Caco-2 (cell line): ENCODE results near the gene FGF8. TPM values are rescaled to one million over a fixed set of nuclear protein-coding genes. Genes with fewer than 3 reads are reported as not detected.

Experiments used
- BruUV-seq: library from RNA; stranded (reverse); fragments of 400-500 nt; replicated peaks from 2 replicates; lab custom pipeline; 2021; lab: Mats Ljungman, UMichigan
- CTCF ChIA-PET: fragments of 300-600 bp; sonication (Branson Sonifier 250); formaldehyde crosslinking; loops from one replicate; lab custom pipeline; 2022; ENCODE audit warnings: antibody characterized with exemption; lab: Charles Lee
- POLR2A ChIA-PET: fragments of 300-600 bp; sonication (Branson Sonifier 250); formaldehyde crosslinking; loops from one replicate; lab custom pipeline; 2022; ENCODE audit warnings: antibody characterized with exemption; lab: Charles Lee
- DNase-seq, 2 experiments: peaks; one replicate each; pipeline versions ENCODE4 v3.0.0 to v3.0.0-alpha.2; 2020 to 2022
- H3K27me3 ChIP-seq: replicated peaks from 2 replicates; pipeline ENCODE4 v1.6.0; 2011; ENCODE audit warnings: low read length; ENCODE audit not compliant: control insufficient read depth, insufficient read depth
- H3K36me3 ChIP-seq: 2 replicates; pipeline ENCODE4 v1.5.1; 2011; ENCODE audit warnings: low read length; ENCODE audit not compliant: control insufficient read depth, insufficient read depth
- H3K4me1 ChIP-seq: fragments of 250-450 bp; sonication (Bioruptor Pico); 2 replicates; pipeline ENCODE4 v1.5.1; 2020; ENCODE audit warnings: mild to moderate bottlenecking
- H3K4me3 ChIP-seq: 2 replicates; pipeline ENCODE4 v1.5.1; 2011; ENCODE audit warnings: low read depth, mild to moderate bottlenecking, control low read depth, low read length
- H3K9me3 ChIP-seq: fragments of 250-450 bp; sonication (Bioruptor Pico); 2 replicates; pipeline ENCODE4 v1.5.1; 2020; ENCODE audit warnings: mild to moderate bottlenecking, moderate library complexity
- H3K27ac Mint-ChIP-seq: one replicate; pipeline ENCODE4 v1.8.0; 2022; ENCODE audit warnings: mixed read lengths; ENCODE audit not compliant: unreplicated experiment
- H3K27me3 Mint-ChIP-seq: one replicate; pipeline ENCODE4 v1.8.0; 2022; ENCODE audit warnings: mixed read lengths; ENCODE audit not compliant: insufficient read depth, unreplicated experiment
- H3K36me3 Mint-ChIP-seq: one replicate; pipeline ENCODE4 v1.8.0; 2022; ENCODE audit warnings: mild to moderate bottlenecking, mixed read lengths; ENCODE audit not compliant: insufficient read depth, unreplicated experiment
- H3K4me1 Mint-ChIP-seq: one replicate; pipeline ENCODE4 v1.8.0; 2022; ENCODE audit warnings: low read depth, mixed read lengths; ENCODE audit not compliant: unreplicated experiment
- H3K4me3 Mint-ChIP-seq: one replicate; pipeline ENCODE4 v1.8.0; 2022; ENCODE audit warnings: mild to moderate bottlenecking, moderate library complexity, mixed read lengths; ENCODE audit not compliant: unreplicated experiment
- H3K9me3 Mint-ChIP-seq: one replicate; pipeline ENCODE4 v1.8.0; 2022; ENCODE audit warnings: mixed read lengths; ENCODE audit not compliant: unreplicated experiment
- intact Hi-C: fragments of 100-400 bp; cut with micrococcal nuclease; formaldehyde crosslinking; loops from one replicate; pipeline ENCODE4 v1.10.0; 2022; ENCODE audit not compliant: unreplicated experiment
- total RNA-seq: library from RNA; stranded (reverse); gene quantifications from 2 replicates; pipeline ENCODE4 v1.2.3, GENCODE V29; 2022
- TF ChIP-seq, protein P1 (sequence below), 2 experiments: fragments of 200-600 bp in 1 of 2; IDR thresholded peaks; 1 replicate in 1 of 2; 2 replicates in 1 of 2; pipeline versions ENCODE4 v1.5.1 to v1.8.0; 2011 to 2022; ENCODE audit warnings: antibody characterized with exemption in 1 of 2, control low read depth in 1 of 2, inconsistent platforms in 1 of 2, low read depth in 1 of 2, low read length in 1 of 2, mild to moderate bottlenecking in 1 of 2, moderate library complexity in 1 of 2; ENCODE audit not compliant: insufficient read depth in 1 of 2, severe bottlenecking in 1 of 2, unreplicated experiment in 1 of 2

The FGF8 gene
- total RNA-seq, 1 experiment from 2014 or later, result 0.68 TPM

DNA sequence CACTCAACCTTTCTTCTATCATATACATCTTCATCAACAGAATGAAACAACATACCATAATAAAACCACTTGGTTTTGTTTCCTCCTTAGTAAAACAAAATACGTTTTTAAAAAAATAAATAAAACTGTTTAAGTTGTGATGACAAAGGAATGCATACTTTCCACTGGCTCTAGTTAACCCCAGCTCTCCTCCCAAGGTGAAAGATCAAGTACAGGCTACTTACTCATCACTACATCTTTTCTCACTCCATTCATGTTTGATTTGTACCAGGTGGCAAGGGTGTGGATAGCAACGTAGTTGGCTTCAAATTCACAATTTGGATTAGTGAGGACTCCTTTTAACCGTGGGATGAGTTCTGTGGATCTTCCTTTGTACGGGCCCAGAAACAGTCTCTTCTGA, 27.6 kb upstream of the FGF8 start:
- TF ChIP-seq, protein P1, sequence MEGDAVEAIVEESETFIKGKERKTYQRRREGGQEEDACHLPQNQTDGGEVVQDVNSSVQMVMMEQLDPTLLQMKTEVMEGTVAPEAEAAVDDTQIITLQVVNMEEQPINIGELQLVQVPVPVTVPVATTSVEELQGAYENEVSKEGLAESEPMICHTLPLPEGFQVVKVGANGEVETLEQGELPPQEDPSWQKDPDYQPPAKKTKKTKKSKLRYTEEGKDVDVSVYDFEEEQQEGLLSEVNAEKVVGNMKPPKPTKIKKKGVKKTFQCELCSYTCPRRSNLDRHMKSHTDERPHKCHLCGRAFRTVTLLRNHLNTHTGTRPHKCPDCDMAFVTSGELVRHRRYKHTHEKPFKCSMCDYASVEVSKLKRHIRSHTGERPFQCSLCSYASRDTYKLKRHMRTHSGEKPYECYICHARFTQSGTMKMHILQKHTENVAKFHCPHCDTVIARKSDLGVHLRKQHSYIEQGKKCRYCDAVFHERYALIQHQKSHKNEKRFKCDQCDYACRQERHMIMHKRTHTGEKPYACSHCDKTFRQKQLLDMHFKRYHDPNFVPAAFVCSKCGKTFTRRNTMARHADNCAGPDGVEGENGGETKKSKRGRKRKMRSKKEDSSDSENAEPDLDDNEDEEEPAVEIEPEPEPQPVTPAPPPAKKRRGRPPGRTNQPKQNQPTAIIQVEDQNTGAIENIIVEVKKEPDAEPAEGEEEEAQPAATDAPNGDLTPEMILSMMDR (IDR thresholded peaks at IDR 0.05; ENCODE audit: insufficient read depth in 1 of 2, low read depth in 1 of 2, low read length in 1 of 2, severe bottlenecking in 1 of 2, unreplicated experiment in 1 of 2), result no peak
- no peaks in the 10 kb centered on the region for H3K9me3 ChIP-seq
- H3K27me3 ChIP-seq, result no peaks in the 10 kb centered on the region
- no peaks in the 10 kb centered on the region for H3K4me1 Mint-ChIP-seq
- no peak for DNase-seq
- H3K4me3 Mint-ChIP-seq, result no peak overlapping the region
- intact Hi-C loops, result no loop called here
- H3K4me1 ChIP-seq, result no peaks in the 10 kb centered on the region
- no TSS peak for BruUV-seq
- H3K9me3 Mint-ChIP-seq, result no peaks in the 10 kb centered on the region
- H3K27ac Mint-ChIP-seq, result no peak overlapping the region
- peaks cover 93% of the 10 kb centered on the region for H3K36me3 Mint-ChIP-seq
- CTCF ChIA-PET, result no interaction called here
- no peak overlapping the region for H3K4me3 ChIP-seq
- POLR2A ChIA-PET, result no interaction called here
- peaks cover 2% of the 10 kb centered on the region; the same call in 1 of the 2 replicates for H3K36me3 ChIP-seq
- no peaks in the 10 kb centered on the region for H3K27me3 Mint-ChIP-seq

DNA sequence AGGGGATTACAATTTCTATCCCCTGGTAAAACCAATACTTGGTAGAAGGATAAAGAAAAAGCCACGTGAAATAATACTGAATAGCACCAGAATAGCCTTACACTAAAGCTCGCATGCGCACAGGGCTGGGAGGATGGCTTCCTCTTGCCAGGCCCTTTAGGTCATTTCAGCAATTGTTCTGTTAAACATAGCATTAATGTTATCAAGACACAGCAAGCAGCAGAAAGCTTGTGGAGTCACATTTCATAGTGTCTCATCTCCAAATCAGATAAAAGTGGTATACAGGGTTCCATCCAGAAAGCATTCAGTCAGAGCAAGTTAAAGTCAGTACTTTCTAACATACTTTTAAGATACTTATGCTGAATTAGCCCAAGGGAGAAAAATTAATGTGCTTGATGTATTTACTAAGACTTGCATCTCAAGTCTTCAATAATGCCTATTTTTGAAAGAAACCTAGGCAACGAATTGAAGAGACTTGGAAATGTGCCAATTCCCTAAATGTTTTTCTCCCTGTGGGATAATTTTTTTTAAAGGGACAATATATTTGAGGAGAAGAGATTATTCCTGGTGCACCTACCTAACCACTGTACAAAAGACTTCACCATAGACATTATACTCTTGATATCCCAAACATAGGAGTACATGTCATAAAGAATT, 21.6 kb upstream of the FGF8 start:
- TF ChIP-seq, protein P1 (IDR thresholded peaks at IDR 0.05; ENCODE audit: insufficient read depth in 1 of 2, low read depth in 1 of 2, low read length in 1 of 2, severe bottlenecking in 1 of 2, unreplicated experiment in 1 of 2), result no peak
- H3K36me3 Mint-ChIP-seq, result peaks cover 95% of the 10 kb centered on the region
- no peaks in the 10 kb centered on the region for H3K27me3 ChIP-seq
- no peaks in the 10 kb centered on the region for H3K9me3 ChIP-seq
- H3K36me3 ChIP-seq, result peaks cover 2% of the 10 kb centered on the region; the same call in 1 of the 2 replicates
- no peaks in the 10 kb centered on the region for H3K4me1 Mint-ChIP-seq
- ChIA-PET CTCF (interaction anchor here (0.6 to 0.7 kb wide), 2 partner anchors 26 to 202 kb away, joined by 5 read pairs; no protein-coding TSS in a partner anchor), POLR2A (no interaction called here)
- no peak overlapping the region for H3K4me3 ChIP-seq
- H3K9me3 Mint-ChIP-seq, result no peaks in the 10 kb centered on the region
- no peak overlapping the region for H3K27ac Mint-ChIP-seq
- no peak overlapping the region for H3K4me3 Mint-ChIP-seq
- intact Hi-C loops, result no loop called here
- no peaks in the 10 kb centered on the region for H3K27me3 Mint-ChIP-seq
- BruUV-seq, result no TSS peak
- no peak for DNase-seq
- H3K4me1 ChIP-seq, result no peaks in the 10 kb centered on the region

DNA sequence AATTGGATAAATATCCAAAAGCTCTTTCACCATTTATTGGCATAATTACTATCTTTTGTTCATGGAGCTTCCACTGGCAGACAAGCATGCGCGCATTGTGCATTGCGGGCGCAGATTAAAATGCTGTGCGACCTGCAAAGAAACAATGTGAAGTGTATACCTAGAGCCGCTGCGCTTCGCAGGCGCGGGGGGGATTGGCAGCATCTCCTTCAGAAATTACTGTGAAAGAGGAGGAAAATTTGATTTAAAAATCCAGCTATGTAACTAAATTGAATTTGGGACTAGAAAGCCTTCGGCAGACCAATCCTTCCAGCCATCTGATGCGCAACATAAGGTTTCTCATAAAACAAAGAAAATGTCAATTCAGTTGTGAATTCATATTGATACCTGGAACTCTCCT, 17.6 kb upstream of the FGF8 start:
- DNase-seq, result no peak
- no TSS peak for BruUV-seq
- no peaks in the 10 kb centered on the region for H3K4me1 Mint-ChIP-seq
- H3K27me3 ChIP-seq, result no peaks in the 10 kb centered on the region
- H3K27me3 Mint-ChIP-seq, result no peaks in the 10 kb centered on the region
- CTCF ChIA-PET, result no interaction called here
- H3K27ac Mint-ChIP-seq, result no peak overlapping the region
- H3K9me3 Mint-ChIP-seq, result no peaks in the 10 kb centered on the region
- no peak overlapping the region for H3K4me3 ChIP-seq
- H3K4me1 ChIP-seq, result no peaks in the 10 kb centered on the region
- H3K36me3 Mint-ChIP-seq, result peaks cover 93% of the 10 kb centered on the region
- no peaks in the 10 kb centered on the region for H3K9me3 ChIP-seq
- no peak overlapping the region for H3K4me3 Mint-ChIP-seq
- intact Hi-C loops, result no loop called here
- TF ChIP-seq, protein P1 (IDR thresholded peaks at IDR 0.05; ENCODE audit: insufficient read depth in 1 of 2, low read depth in 1 of 2, low read length in 1 of 2, severe bottlenecking in 1 of 2, unreplicated experiment in 1 of 2), result no peak
- POLR2A ChIA-PET, result no interaction called here
- no peaks in the 10 kb centered on the region for H3K36me3 ChIP-seq
